Measurements from ENCODE around the gene PXMP2.
"Not testable (repeated sequence)": the region's sequence is repeated elsewhere in the genome, so short reads cannot be mapped to it uniquely, and the experiment has no call there.

PXMP2 gene

GRCh38 chr12:132660996-132661395 lies 26.4 kb upstream of the PXMP2 start:
- no peak for FAIRE-seq

GRCh38 chr12:132661972-132662371 lies 25.4 kb upstream of the PXMP2 start:
- FAIRE-seq: no peak

GRCh38 chr12:132662901-132663755 lies 24.3 kb upstream of the PXMP2 start:
- FAIRE-seq: no peak

- no peak for FAIRE-seq
Measured at GRCh38 chr12:132664206-132665148, 22.9 kb upstream of the PXMP2 start.

GRCh38 chr12:132665149-132665491 lies 22.3 kb upstream of the PXMP2 start:
- no peak for FAIRE-seq

GRCh38 chr12:132665794-132666193 lies 21.6 kb upstream of the PXMP2 start:
- FAIRE-seq: no peak

- FAIRE-seq: no peak
Measured at GRCh38 chr12:132668191-132669088, 18.9 kb upstream of the PXMP2 start.

GRCh38 chr12:132669166-132669879 lies 18.1 kb upstream of the PXMP2 start:
- no peak for FAIRE-seq

GRCh38 chr12:132672116-132672515 lies 15.3 kb upstream of the PXMP2 start:
- FAIRE-seq: no peak

GRCh38 chr12:132672678-132673077 lies 14.7 kb upstream of the PXMP2 start:
- FAIRE-seq: no peak

GRCh38 chr12:132673288-132674179 lies 13.9 kb upstream of the PXMP2 start:
- no peak for FAIRE-seq

- no peak for FAIRE-seq
Measured at GRCh38 chr12:132674561-132674960, 12.8 kb upstream of the PXMP2 start.

- no peak for FAIRE-seq
Measured at GRCh38 chr12:132675757-132676432, 11.5 kb upstream of the PXMP2 start.

GRCh38 chr12:132677492-132677891 lies 9.9 kb upstream of the PXMP2 start:
- FAIRE-seq: no peak

- no peak for FAIRE-seq
Measured at GRCh38 chr12:132685400-132685799, 2.0 kb upstream of the PXMP2 start.

- no peak for FAIRE-seq
Measured at GRCh38 chr12:132686825-132687210, 569 bp upstream of the PXMP2 start.

GRCh38 chr12:132689227-132689626 lies 1.8 kb downstream of the PXMP2 start:
- FAIRE-seq: no peak

- FAIRE-seq: no peak
Measured at GRCh38 chr12:132690112-132690511, 2.7 kb downstream of the PXMP2 start.

- FAIRE-seq: not testable (repeated sequence)
Measured at GRCh38 chr12:132692030-132692429, 4.6 kb downstream of the PXMP2 start.

GRCh38 chr12:132694888-132695287 lies 7.5 kb downstream of the PXMP2 start:
- FAIRE-seq: not testable (repeated sequence)

Data from G401.6 (cell line).